ENCODE measurements around the gene SP2. TPM values are rescaled to one million over a fixed set of nuclear protein-coding genes. Genes with fewer than 3 reads are reported as not detected.

The SP2 gene
- total and polyA plus RNA-seq, 2 of the 8 experiments (the other 6 are each of a cell fraction or from before 2014, with no cell fraction given): 5.6 to 13.8 TPM

DNA sequence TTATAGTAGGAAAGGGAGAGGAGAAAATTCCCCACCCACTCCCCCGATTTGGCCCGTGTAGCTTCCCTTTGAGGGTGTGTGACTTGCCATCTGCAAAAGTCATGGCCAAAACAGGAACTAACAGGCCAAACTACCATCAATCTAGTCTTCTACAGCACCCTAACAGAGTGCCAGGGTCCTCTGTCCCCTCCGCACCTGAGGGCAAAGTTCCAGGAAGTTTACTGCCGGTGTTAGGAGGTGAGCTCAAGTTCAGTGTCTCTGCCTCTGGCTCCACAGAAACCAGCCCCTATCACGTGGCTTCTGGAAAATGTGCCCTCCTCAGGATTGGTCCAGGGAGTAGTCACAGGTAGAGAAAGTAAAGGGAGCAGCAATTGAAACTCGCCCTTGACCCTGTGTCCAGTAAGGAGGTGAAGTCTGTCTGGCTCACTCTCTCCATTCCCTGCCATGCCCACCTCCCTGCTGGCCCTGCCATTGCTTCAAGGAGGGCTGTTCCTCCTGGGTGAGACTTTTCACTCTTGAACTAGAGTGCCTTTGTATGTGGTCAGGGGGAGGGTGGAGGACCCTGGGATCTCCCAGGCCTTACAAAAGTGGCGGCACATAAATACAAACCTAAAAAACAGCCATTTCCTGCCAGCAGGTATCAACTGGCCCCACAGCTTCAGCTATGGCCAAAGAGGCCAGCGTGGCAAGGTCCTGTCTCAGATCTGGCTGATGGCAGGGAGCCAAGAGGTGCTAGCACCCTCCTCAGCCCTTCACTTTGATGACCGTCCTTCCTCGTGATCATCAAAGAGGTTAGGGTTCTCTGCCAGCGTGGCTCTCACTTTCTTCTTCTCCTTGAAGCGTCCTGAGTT is 56.4 kb downstream of the SP2 start (continued):
- TF ChIP-seq, protein P1, sequence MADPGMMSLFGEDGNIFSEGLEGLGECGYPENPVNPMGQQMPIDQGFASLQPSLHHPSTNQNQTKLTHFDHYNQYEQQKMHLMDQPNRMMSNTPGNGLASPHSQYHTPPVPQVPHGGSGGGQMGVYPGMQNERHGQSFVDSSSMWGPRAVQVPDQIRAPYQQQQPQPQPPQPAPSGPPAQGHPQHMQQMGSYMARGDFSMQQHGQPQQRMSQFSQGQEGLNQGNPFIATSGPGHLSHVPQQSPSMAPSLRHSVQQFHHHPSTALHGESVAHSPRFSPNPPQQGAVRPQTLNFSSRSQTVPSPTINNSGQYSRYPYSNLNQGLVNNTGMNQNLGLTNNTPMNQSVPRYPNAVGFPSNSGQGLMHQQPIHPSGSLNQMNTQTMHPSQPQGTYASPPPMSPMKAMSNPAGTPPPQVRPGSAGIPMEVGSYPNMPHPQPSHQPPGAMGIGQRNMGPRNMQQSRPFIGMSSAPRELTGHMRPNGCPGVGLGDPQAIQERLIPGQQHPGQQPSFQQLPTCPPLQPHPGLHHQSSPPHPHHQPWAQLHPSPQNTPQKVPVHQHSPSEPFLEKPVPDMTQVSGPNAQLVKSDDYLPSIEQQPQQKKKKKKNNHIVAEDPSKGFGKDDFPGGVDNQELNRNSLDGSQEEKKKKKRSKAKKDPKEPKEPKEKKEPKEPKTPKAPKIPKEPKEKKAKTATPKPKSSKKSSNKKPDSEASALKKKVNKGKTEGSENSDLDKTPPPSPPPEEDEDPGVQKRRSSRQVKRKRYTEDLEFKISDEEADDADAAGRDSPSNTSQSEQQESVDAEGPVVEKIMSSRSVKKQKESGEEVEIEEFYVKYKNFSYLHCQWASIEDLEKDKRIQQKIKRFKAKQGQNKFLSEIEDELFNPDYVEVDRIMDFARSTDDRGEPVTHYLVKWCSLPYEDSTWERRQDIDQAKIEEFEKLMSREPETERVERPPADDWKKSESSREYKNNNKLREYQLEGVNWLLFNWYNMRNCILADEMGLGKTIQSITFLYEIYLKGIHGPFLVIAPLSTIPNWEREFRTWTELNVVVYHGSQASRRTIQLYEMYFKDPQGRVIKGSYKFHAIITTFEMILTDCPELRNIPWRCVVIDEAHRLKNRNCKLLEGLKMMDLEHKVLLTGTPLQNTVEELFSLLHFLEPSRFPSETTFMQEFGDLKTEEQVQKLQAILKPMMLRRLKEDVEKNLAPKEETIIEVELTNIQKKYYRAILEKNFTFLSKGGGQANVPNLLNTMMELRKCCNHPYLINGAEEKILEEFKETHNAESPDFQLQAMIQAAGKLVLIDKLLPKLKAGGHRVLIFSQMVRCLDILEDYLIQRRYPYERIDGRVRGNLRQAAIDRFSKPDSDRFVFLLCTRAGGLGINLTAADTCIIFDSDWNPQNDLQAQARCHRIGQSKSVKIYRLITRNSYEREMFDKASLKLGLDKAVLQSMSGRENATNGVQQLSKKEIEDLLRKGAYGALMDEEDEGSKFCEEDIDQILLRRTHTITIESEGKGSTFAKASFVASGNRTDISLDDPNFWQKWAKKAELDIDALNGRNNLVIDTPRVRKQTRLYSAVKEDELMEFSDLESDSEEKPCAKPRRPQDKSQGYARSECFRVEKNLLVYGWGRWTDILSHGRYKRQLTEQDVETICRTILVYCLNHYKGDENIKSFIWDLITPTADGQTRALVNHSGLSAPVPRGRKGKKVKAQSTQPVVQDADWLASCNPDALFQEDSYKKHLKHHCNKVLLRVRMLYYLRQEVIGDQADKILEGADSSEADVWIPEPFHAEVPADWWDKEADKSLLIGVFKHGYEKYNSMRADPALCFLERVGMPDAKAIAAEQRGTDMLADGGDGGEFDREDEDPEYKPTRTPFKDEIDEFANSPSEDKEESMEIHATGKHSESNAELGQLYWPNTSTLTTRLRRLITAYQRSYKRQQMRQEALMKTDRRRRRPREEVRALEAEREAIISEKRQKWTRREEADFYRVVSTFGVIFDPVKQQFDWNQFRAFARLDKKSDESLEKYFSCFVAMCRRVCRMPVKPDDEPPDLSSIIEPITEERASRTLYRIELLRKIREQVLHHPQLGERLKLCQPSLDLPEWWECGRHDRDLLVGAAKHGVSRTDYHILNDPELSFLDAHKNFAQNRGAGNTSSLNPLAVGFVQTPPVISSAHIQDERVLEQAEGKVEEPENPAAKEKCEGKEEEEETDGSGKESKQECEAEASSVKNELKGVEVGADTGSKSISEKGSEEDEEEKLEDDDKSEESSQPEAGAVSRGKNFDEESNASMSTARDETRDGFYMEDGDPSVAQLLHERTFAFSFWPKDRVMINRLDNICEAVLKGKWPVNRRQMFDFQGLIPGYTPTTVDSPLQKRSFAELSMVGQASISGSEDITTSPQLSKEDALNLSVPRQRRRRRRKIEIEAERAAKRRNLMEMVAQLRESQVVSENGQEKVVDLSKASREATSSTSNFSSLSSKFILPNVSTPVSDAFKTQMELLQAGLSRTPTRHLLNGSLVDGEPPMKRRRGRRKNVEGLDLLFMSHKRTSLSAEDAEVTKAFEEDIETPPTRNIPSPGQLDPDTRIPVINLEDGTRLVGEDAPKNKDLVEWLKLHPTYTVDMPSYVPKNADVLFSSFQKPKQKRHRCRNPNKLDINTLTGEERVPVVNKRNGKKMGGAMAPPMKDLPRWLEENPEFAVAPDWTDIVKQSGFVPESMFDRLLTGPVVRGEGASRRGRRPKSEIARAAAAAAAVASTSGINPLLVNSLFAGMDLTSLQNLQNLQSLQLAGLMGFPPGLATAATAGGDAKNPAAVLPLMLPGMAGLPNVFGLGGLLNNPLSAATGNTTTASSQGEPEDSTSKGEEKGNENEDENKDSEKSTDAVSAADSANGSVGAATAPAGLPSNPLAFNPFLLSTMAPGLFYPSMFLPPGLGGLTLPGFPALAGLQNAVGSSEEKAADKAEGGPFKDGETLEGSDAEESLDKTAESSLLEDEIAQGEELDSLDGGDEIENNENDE (IDR thresholded peaks at IDR 0.05; ENCODE audit: insufficient replicate concordance, low read length): no peak
- TF ChIP-seq NRF1 (IDR thresholded peaks at IDR 0.05; ENCODE audit: low read depth, low read length): no peak
- TF ChIP-seq YY1 (IDR thresholded peaks at IDR 0.05; ENCODE audit: low read depth, low read length): no peak
- TF ChIP-seq JUN (IDR thresholded peaks at IDR 0.05; ENCODE audit: low read depth, low read length): no peak
- TF ChIP-seq, protein P2, sequence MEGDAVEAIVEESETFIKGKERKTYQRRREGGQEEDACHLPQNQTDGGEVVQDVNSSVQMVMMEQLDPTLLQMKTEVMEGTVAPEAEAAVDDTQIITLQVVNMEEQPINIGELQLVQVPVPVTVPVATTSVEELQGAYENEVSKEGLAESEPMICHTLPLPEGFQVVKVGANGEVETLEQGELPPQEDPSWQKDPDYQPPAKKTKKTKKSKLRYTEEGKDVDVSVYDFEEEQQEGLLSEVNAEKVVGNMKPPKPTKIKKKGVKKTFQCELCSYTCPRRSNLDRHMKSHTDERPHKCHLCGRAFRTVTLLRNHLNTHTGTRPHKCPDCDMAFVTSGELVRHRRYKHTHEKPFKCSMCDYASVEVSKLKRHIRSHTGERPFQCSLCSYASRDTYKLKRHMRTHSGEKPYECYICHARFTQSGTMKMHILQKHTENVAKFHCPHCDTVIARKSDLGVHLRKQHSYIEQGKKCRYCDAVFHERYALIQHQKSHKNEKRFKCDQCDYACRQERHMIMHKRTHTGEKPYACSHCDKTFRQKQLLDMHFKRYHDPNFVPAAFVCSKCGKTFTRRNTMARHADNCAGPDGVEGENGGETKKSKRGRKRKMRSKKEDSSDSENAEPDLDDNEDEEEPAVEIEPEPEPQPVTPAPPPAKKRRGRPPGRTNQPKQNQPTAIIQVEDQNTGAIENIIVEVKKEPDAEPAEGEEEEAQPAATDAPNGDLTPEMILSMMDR (IDR thresholded peaks at IDR 0.05; ENCODE audit: control extremely low read depth in 1 of 3, insufficient read depth in 1 of 3, low read depth in 1 of 3, low read length in 3 of 3): no peak
- no peak for TF ChIP-seq RBBP5 (IDR thresholded peaks at IDR 0.05; ENCODE audit: borderline replicate concordance, low read depth, low read length)
